Trophoblast cell (in vitro differentiated cells and primary cell): ENCODE measurements around the gene LENEP. TPM values are rescaled to one million over a fixed set of nuclear protein-coding genes. Genes with fewer than 3 reads are reported as not detected.

Experiments
- DNase-seq, 2 donors: peaks; one replicate each; pipeline ENCODE4 v3.0.0-alpha.2; 2016
- H2AFZ ChIP-seq: 2 replicates; pipeline ENCODE4 v1.6.1; 2013; ENCODE audit warnings: low read length, moderate library complexity, mild to moderate bottlenecking; ENCODE audit not compliant: insufficient read depth, poor library complexity
- H2AK5ac ChIP-seq: 2 replicates; pipeline ENCODE4 v1.6.1; 2013; ENCODE audit warnings: mild to moderate bottlenecking, low read length
- H2BK120ac ChIP-seq: 2 replicates; pipeline ENCODE4 v1.6.1; 2013; ENCODE audit warnings: low read length, mild to moderate bottlenecking, moderate library complexity; ENCODE audit not compliant: insufficient read depth, poor library complexity
- H2BK12ac ChIP-seq: 2 replicates; pipeline ENCODE4 v1.6.1; 2013; ENCODE audit warnings: mild to moderate bottlenecking, low read length, moderate library complexity
- H2BK5ac ChIP-seq: 2 replicates; pipeline ENCODE4 v1.6.1; 2013; ENCODE audit warnings: low read length, low read depth, moderate library complexity, mild to moderate bottlenecking; ENCODE audit not compliant: poor library complexity
- H3K14ac ChIP-seq: 2 replicates; pipeline ENCODE4 v1.6.1; 2013; ENCODE audit warnings: mild to moderate bottlenecking, low read length
- H3K18ac ChIP-seq: 2 replicates; pipeline ENCODE4 v1.6.1; 2013; ENCODE audit warnings: mild to moderate bottlenecking, low read length
- H3K23ac ChIP-seq: 2 replicates; pipeline ENCODE4 v1.6.1; 2013; ENCODE audit warnings: low read length
- H3K27ac ChIP-seq: 2 replicates; pipeline ENCODE4 v1.5.1; 2013; ENCODE audit warnings: low read depth, mild to moderate bottlenecking, inconsistent platforms, low read length, moderate library complexity
- H3K27me3 ChIP-seq: 2 replicates; pipeline ENCODE4 v1.6.1; 2013; ENCODE audit warnings: inconsistent platforms, mild to moderate bottlenecking, low read length, moderate library complexity; ENCODE audit not compliant: insufficient read depth
- H3K36me3 ChIP-seq, 2 experiments: 1 replicate in 1 of 2; 2 replicates in 1 of 2; pipeline ENCODE4 v1.6.1; 2013; ENCODE audit warnings: low read length in 2 of 2, mild to moderate bottlenecking in 2 of 2, moderate library complexity in 1 of 2; ENCODE audit not compliant: insufficient read depth in 2 of 2, control insufficient read depth in 1 of 2
- H3K4ac ChIP-seq: 2 replicates; pipeline ENCODE4 v1.6.1; 2013; ENCODE audit warnings: low read depth, mild to moderate bottlenecking, low read length, moderate library complexity
- H3K4me1 ChIP-seq, 2 experiments: 1 replicate in 1 of 2; 2 replicates in 1 of 2; pipeline ENCODE4 v1.6.1; 2013; ENCODE audit warnings: low read length in 2 of 2, mild to moderate bottlenecking in 2 of 2, moderate library complexity in 1 of 2; ENCODE audit not compliant: insufficient read depth in 2 of 2, control insufficient read depth in 1 of 2
- H3K4me2 ChIP-seq: 2 replicates; pipeline ENCODE4 v1.6.1; 2013; ENCODE audit warnings: inconsistent platforms, mild to moderate bottlenecking, low read length, moderate library complexity
- H3K4me3 ChIP-seq: 2 replicates; pipeline ENCODE4 v1.5.1; 2013; ENCODE audit warnings: mild to moderate bottlenecking, low read depth, low read length, inconsistent platforms
- H3K79me1 ChIP-seq: one replicate; pipeline ENCODE4 v1.6.1; 2013; ENCODE audit warnings: low read length
- H3K79me2 ChIP-seq: 2 replicates; pipeline ENCODE4 v1.6.1; 2013; ENCODE audit warnings: low read length, mild to moderate bottlenecking; ENCODE audit not compliant: control insufficient read depth, insufficient read depth, poor library complexity
- H3K9ac ChIP-seq: 2 replicates; pipeline ENCODE4 v1.6.1; 2013; ENCODE audit warnings: mild to moderate bottlenecking, low read length
- H3K9me3 ChIP-seq: 2 replicates; pipeline ENCODE4 v1.6.1; 2013; ENCODE audit warnings: low read depth, mild to moderate bottlenecking, control low read depth, inconsistent platforms, low read length; ENCODE audit not compliant: insufficient read depth
- H4K12ac ChIP-seq: 2 replicates; pipeline ENCODE4 v1.6.1; 2013; ENCODE audit warnings: low read depth, mild to moderate bottlenecking, low read length, moderate library complexity
- H4K8ac ChIP-seq: 2 replicates; pipeline ENCODE4 v1.6.1; 2013; ENCODE audit warnings: low read depth, mild to moderate bottlenecking, low read length, moderate library complexity
- H4K91ac ChIP-seq: one replicate; pipeline ENCODE4 v1.6.1; 2013; ENCODE audit warnings: low read depth, mild to moderate bottlenecking, low read length, moderate library complexity
- whole genome bisulfite sequencing: extraction: QIAGEN DNeasy Blood & Tissue Kit; methylation state at CpG from one replicate; pipeline ENCODE4 v1.1.7; 2013; ENCODE audit warnings: missing lambda C conversion rate; ENCODE audit not compliant: insufficient read length, insufficient coverage; ENCODE audit errors: extremely low coverage; 5-methylcytosine and 5-hydroxymethylcytosine counted together
- polyA plus RNA-seq: library from polyadenylated mRNA; stranded (reverse); fragments of 200-250 nt; gene quantifications from 2 replicates; pipeline ENCODE4 v1.2.3, GENCODE V29; 2013

The LENEP gene, protein sequence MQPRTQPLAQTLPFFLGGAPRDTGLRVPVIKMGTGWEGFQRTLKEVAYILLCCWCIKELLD
- not detected in 2 replicates for polyA plus RNA-seq

DNA sequence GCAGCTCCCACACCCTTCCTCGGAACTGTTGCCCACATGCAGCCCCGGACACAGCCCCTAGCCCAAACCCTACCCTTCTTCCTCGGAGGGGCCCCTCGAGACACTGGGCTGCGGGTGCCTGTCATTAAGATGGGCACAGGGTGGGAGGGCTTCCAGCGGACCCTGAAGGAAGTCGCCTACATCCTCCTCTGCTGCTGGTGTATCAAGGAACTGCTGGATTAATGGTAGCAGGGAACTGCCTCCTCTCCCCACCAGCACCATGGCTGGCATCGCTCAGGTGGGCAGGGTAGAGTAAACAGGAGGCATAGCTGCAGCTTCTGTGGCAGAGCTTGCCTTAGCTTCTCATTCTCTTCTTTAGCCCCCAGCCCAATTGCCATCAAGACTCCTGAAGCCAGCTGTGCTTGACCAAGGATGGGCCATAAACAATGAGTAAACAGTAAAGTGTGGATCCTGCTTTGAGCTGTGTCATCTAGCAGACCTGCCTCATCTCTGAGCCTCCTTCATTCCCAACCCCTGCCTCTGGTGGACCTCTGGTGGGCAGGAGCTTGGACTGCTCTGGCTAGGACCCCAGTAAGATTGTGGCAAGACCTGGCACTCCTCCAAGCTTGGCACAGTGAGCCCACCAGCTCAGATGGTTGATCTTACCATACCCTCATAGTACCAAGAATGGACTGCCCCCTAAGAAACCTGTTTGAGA lies at the start of gene LENEP:
LENEP (plus strand) TSS at position 15 of the 697 bp plus-strand sequence; CDS start at position 37, 22 bp downstream.
- Histone ChIP-seq H3K9ac (no peak within 1 kb of the TSS), H3K27ac (no peak within 1 kb of the TSS), H2AFZ (no peak within 1 kb of the TSS), H3K36me3 (peaks cover 13 to 23% of the 10 kb centered on the region in 2 experiments), H3K79me1 (no peaks in the 10 kb centered on the region), H2AK5ac (peak within 1 kb of the TSS; percentile 23), H3K4me1 (peaks cover 0 to under 1% of the 10 kb centered on the region in 2 experiments), H3K4ac (no peak within 1 kb of the TSS), H2BK120ac (no peak within 1 kb of the TSS), H3K4me2 (no peak within 1 kb of the TSS), H4K12ac (no peak within 1 kb of the TSS), H3K79me2 (no peaks in the 10 kb centered on the region), H3K23ac (no peak within 1 kb of the TSS), H2BK5ac (no peak within 1 kb of the TSS), H3K9me3 (no peaks in the 10 kb centered on the region), H4K91ac (peak within 1 kb of the TSS; percentile 9), H3K18ac (no peak within 1 kb of the TSS), H2BK12ac (peak within 1 kb of the TSS; percentile 16), H3K27me3 (no peaks in the 10 kb centered on the region), H3K4me3 (no peak within 1 kb of the TSS), H3K14ac (peak within 1 kb of the TSS; percentile 12), H4K8ac (no peak within 1 kb of the TSS)
- no peak for DNase-seq
- no CpG with 5 or more reads among the region's 8 CpGs for WGBS

DNA sequence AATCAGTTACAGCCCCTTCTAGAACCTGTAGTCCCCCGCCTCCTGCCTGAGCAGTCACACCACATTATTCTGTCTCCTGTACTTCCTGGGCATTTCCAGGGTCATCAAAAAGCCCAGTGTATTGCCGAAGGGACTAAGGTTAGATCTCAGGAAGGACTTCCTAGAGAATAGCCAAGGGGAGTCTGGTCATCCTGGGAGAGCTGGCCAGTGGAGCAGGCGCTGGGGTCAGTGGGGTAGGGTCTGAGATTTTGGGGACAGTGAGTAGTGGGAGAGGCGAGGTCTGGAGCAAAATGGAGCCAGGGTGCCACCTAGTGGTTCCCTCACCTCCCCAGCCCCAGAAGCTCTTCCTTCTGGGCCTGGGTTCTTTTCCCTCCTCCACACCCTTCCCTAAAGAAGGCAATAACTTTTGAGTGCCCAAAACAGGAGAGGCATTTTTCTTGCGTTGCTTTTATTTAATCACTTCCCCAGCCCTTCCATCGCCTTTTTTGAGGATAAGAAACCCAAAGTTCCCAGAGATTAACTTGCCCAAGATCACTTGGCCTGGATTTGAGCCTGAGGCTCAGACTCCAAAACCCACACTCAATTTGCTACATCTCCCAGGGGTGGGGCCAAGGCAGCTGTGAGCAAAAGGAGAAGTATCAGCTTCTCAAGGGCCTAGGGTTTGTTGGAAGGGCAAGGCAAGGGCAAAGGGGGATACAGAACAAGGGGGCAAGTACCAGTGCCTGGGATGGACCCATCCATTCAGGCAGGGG lies 49.6 kb upstream of the LENEP start:
- Histone ChIP-seq H3K23ac (no peak overlapping the region), H3K4me1 (peaks cover 13% of the 10 kb centered on the region in 2 experiments), H3K9me3 (peaks cover 2% of the 10 kb centered on the region), H2AK5ac (no peak overlapping the region), H3K4me3 (no peak overlapping the region), H4K91ac (no peak overlapping the region), H3K27me3 (no peaks in the 10 kb centered on the region), H3K27ac (no peak overlapping the region), H2BK12ac (no peak overlapping the region), H2AFZ (no peak overlapping the region), H3K9ac (no peak overlapping the region), H4K12ac (no peak overlapping the region), H2BK5ac (no peak overlapping the region), H3K79me1 (no peaks in the 10 kb centered on the region), H2BK120ac (no peak overlapping the region), H3K36me3 (peaks cover 23 to 27% of the 10 kb centered on the region in 2 experiments), H3K4ac (no peak overlapping the region), H3K18ac (no peak overlapping the region), H3K4me2 (no peak overlapping the region), H3K14ac (no peak overlapping the region), H3K79me2 (no peaks in the 10 kb centered on the region), H4K8ac (no peak overlapping the region)
- WGBS: no CpG with 5 or more reads among the region's 6 CpGs
- DNase-seq: peak in 1 of 2 donors; percentile 43

DNA sequence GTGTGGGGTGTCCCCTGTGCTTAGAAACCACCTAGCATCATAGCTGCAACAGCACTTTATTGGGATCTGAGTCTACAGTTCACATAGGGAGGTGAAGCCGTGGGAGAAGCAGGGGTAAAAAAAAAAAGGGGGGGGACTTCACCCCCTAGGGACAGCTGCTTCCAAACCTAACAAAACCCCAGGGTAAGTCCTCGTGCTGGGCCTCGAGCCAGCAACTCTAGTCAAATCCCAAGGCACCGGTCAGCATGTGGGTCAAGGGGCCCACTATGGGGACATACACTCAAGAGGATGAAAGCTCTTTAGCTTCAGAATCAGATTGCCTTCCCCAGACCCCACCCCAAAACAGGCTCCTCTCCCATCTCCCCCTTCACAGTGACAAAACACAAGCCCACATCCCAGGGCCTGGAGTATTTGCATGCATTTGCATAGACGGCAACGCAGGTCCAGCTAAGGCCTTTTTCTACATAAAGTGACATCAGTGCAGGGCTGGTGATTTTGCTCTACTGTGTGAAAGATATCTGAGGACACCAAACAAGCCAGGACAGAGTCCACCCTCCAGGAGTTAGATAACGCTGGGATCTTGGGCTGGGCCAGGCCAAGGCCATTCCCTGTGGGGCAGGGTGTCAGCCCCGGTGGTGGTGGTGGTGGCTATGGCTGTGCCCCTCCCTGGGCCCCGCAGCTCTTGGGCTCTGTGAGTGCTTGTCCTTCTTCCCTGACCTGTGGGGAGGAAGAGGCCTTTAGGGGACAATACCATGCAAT lies 48.8 kb upstream of the LENEP start:
- Histone ChIP-seq H3K79me1 (no peaks in the 10 kb centered on the region), H3K4me2 (no peak overlapping the region), H4K91ac (no peak overlapping the region), H2AK5ac (no peak overlapping the region), H3K9me3 (peaks cover 2% of the 10 kb centered on the region), H4K12ac (no peak overlapping the region), H2BK5ac (no peak overlapping the region), H2BK120ac (no peak overlapping the region), H3K27me3 (no peaks in the 10 kb centered on the region), H3K9ac (no peak overlapping the region), H3K79me2 (no peaks in the 10 kb centered on the region), H3K23ac (no peak overlapping the region), H2BK12ac (no peak overlapping the region), H3K4me3 (no peak overlapping the region), H3K36me3 (peaks cover 23 to 27% of the 10 kb centered on the region in 2 experiments), H4K8ac (no peak overlapping the region), H3K27ac (no peak overlapping the region), H3K14ac (no peak overlapping the region), H3K4ac (no peak overlapping the region), H3K4me1 (peaks cover 13% of the 10 kb centered on the region in 2 experiments), H3K18ac (no peak overlapping the region), H2AFZ (no peak overlapping the region)
- WGBS: no CpG with 5 or more reads among the region's 9 CpGs
- DNase-seq: no peak

DNA sequence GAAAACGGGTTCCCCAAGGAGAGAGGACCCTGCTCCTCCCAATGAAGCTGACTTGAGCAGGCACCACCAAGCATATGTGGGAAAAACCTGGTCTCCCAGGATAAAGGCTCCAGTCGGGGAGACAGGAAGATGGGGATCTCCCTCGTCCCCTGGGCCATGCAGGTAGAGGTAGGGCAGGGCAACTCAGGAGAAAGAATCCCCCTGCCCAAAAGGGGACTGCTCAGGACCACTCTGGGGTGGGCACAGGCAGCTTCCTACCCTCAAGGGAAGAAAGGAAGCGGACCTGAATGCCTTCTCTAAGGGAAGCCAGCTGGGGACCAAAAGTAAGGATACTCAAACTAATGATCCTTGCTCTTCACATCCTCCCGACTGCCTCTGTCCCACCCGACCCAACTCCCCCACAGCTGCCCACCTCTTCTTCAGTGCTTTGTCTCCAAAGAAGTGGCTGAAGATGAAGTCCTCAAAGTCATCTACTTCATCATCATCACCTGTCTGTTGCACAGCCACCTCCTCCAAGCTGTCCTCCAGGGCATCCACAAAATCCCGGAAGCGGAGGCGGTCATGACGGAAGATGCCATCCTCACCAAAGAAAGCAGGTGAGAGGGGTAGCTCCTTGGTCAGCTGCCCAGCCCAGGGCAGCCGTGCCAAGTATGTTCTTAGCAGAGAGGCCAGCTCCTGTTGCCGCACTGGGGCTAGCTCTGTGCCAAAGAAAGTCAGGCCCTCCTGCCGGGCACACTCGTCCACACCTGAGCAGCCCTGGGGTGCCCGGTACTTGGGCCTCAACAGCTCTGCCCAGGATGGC lies 48.0 kb upstream of the LENEP start:
- H3K79me1 ChIP-seq: no peaks in the 10 kb centered on the region
- peaks cover 23 to 28% of the 10 kb centered on the region in 2 experiments for H3K36me3 ChIP-seq
- no peak overlapping the region for H2AFZ ChIP-seq
- no peak overlapping the region for H3K9ac ChIP-seq
- H3K9me3 ChIP-seq: peaks cover 2% of the 10 kb centered on the region
- no peaks in the 10 kb centered on the region for H3K79me2 ChIP-seq
- no peak overlapping the region for H4K12ac ChIP-seq
- H3K27me3 ChIP-seq: no peaks in the 10 kb centered on the region
- H3K4me3 ChIP-seq: no peak overlapping the region
- H3K23ac ChIP-seq: no peak overlapping the region
- H3K27ac ChIP-seq: no peak overlapping the region
- H3K4me2 ChIP-seq: no peak overlapping the region
- no peak overlapping the region for H4K8ac ChIP-seq
- H3K4me1 ChIP-seq: peaks cover 10 to 11% of the 10 kb centered on the region in 2 experiments
- no peak overlapping the region for H4K91ac ChIP-seq
- WGBS: no CpG with 5 or more reads among the region's 15 CpGs
- no peak overlapping the region for H3K14ac ChIP-seq
- H2BK5ac ChIP-seq: no peak overlapping the region
- no peak overlapping the region for H2AK5ac ChIP-seq
- no peak for DNase-seq
- no peak overlapping the region for H2BK120ac ChIP-seq
- H2BK12ac ChIP-seq: no peak overlapping the region
- H3K4ac ChIP-seq: no peak overlapping the region
- no peak overlapping the region for H3K18ac ChIP-seq
